H1 (cell line): ENCODE results near the gene NAMPT. TPM values are rescaled to one million over a fixed set of nuclear protein-coding genes. Genes with fewer than 3 reads are reported as not detected.

Source experiments
- CTCF ChIA-PET: fragments of 300-600 bp; sonication (Branson Sonifier 250); formaldehyde crosslinking; loops from one replicate; lab custom pipeline; 2021; ENCODE audit not compliant: partially characterized antibody; lab: Charles Lee
- POLR2A ChIA-PET: fragments of 300-600 bp; sonication (Branson Sonifier 250); formaldehyde crosslinking; loops from one replicate; lab custom pipeline; 2021; ENCODE audit warnings: inconsistent platforms; ENCODE audit not compliant: partially characterized antibody; lab: Charles Lee
- DNase-seq, 2 experiments: peaks; one replicate each; pipeline versions ENCODE4 v3.0.0 to v3.0.0-alpha.2; 2010 to 2022; ENCODE audit warnings: low spot score in 2 of 2, low read depth in 1 of 2, mixed read lengths in 1 of 2
- FAIRE-seq: peaks from 2 replicates; lab custom pipeline; 2011; peaks lifted over from hg19 to GRCh38; lab: Jason Lieb, UNC
- H2AFZ ChIP-seq: 2 replicates; pipeline ENCODE4 v1.8.1; 2012; ENCODE audit warnings: low read length, inconsistent platforms
- H2AK5ac ChIP-seq: 2 replicates; pipeline ENCODE4 v1.6.1; 2013; ENCODE audit warnings: low read depth, low read length
- H2BK120ac ChIP-seq: replicated peaks from 2 replicates; pipeline ENCODE3; 2013; ENCODE audit warnings: low read depth, low read length, inconsistent platforms
- H2BK12ac ChIP-seq: 2 replicates; pipeline ENCODE4 v1.6.1; 2013; ENCODE audit warnings: low read depth, low read length
- H2BK15ac ChIP-seq: 2 replicates; pipeline ENCODE4 v1.6.1; 2013; ENCODE audit warnings: low read length
- H2BK20ac ChIP-seq: 2 replicates; pipeline ENCODE4 v1.6.1; 2013; ENCODE audit warnings: low read length
- H2BK5ac ChIP-seq: 2 replicates; pipeline ENCODE4 v1.6.1; 2013; ENCODE audit warnings: low read depth, low read length
- H3K14ac ChIP-seq: 2 replicates; pipeline ENCODE4 v1.6.1; 2013; ENCODE audit warnings: inconsistent platforms; ENCODE audit not compliant: insufficient read length
- H3K18ac ChIP-seq: 2 replicates; pipeline ENCODE4 v1.6.1; 2013; ENCODE audit warnings: low read length; ENCODE audit errors: extremely low read depth
- H3K23ac ChIP-seq: 2 replicates; pipeline ENCODE4 v1.6.1; 2013; ENCODE audit warnings: inconsistent platforms; ENCODE audit not compliant: insufficient read length
- H3K23me2 ChIP-seq: 2 replicates; pipeline ENCODE4 v1.6.1; 2013; ENCODE audit warnings: low read depth, low read length
- H3K27ac ChIP-seq: 2 replicates; pipeline ENCODE4 v1.6.1; 2011; ENCODE audit warnings: low read depth, low read length, inconsistent platforms
- H3K27me3 ChIP-seq, 4 experiments: replicated peaks in 1 of 4; 1 replicate in 1 of 4; 2 replicates in 3 of 4; pipeline versions ENCODE4 v1.6.1 to v1.8.1; 2011 to 2013; ENCODE audit warnings: low read length in 3 of 4, mild to moderate bottlenecking in 3 of 4, inconsistent platforms in 2 of 4, mixed read lengths in 2 of 4, moderate library complexity in 1 of 4; ENCODE audit not compliant: control insufficient read depth in 3 of 4, insufficient read depth in 3 of 4; ENCODE audit errors: extremely low read depth in 1 of 4
- H3K36me3 ChIP-seq, 4 experiments: 2 replicates each; pipeline versions ENCODE4 v1.6.1 to v1.8.1; 2011 to 2013; ENCODE audit warnings: mild to moderate bottlenecking in 4 of 4, low read length in 3 of 4, moderate library complexity in 2 of 4, control low read depth in 1 of 4, inconsistent platforms in 1 of 4; ENCODE audit not compliant: insufficient read depth in 4 of 4, control insufficient read depth in 2 of 4
- H3K4ac ChIP-seq: replicated peaks from 2 replicates; pipeline ENCODE3; 2013; ENCODE audit warnings: low read length, low read depth, mixed read lengths, inconsistent platforms; ENCODE audit not compliant: insufficient read length
- H3K4me1 ChIP-seq, 4 experiments: replicated peaks in 1 of 4; 1 replicate in 1 of 4; 2 replicates in 3 of 4; pipeline versions ENCODE4 v1.6.1 to v1.8.1; 2011 to 2013; ENCODE audit warnings: low read length in 3 of 4, inconsistent platforms in 2 of 4, mixed read lengths in 1 of 4; ENCODE audit not compliant: insufficient read depth in 4 of 4, control insufficient read depth in 3 of 4
- H3K4me2 ChIP-seq, 2 experiments: 2 replicates each; pipeline versions ENCODE4 v1.6.1 to v1.8.1; 2011 to 2013; ENCODE audit warnings: low read depth in 2 of 2, low read length in 2 of 2, control low read depth in 1 of 2, inconsistent platforms in 1 of 2, mild to moderate bottlenecking in 1 of 2; ENCODE audit not compliant: insufficient read depth in 1 of 2
- H3K4me3 ChIP-seq, 4 experiments: fragments of 200-600, 300-600 bp in 1 of 4; sonication (generic), shearing (Covaris generic), sonication (Bioruptor Twin) in 1 of 4; 2 replicates each; pipeline versions ENCODE4 v1.5.1 to v1.8.1; 2011 to 2016; ENCODE audit warnings: low read length in 4 of 4, low read depth in 3 of 4, control low read depth in 2 of 4, inconsistent platforms in 2 of 4, mild to moderate bottlenecking in 2 of 4, mixed read lengths in 1 of 4, moderate library complexity in 1 of 4; ENCODE audit not compliant: insufficient read depth in 2 of 4; ENCODE audit errors: extremely low read depth in 1 of 4
- H3K56ac ChIP-seq: replicated peaks from 2 replicates; pipeline ENCODE3; 2013; ENCODE audit warnings: low read depth, mild to moderate bottlenecking, mixed read lengths, low read length, inconsistent platforms; ENCODE audit not compliant: insufficient read length
- H3K79me1 ChIP-seq: 2 replicates; pipeline ENCODE4 v1.6.1; 2013; ENCODE audit warnings: low read depth, low read length, control low read depth
- H3K79me2 ChIP-seq, 2 experiments: 2 replicates each; pipeline versions ENCODE4 v1.6.1 to v1.8.1; 2012 to 2013; ENCODE audit warnings: low read length in 2 of 2, mild to moderate bottlenecking in 2 of 2, inconsistent platforms in 1 of 2; ENCODE audit not compliant: insufficient read depth in 2 of 2, control insufficient read depth in 1 of 2
- H3K9ac ChIP-seq, 4 experiments: replicated peaks in 1 of 4; 1 replicate in 1 of 4; 2 replicates in 3 of 4; pipeline versions ENCODE4 v1.6.1 to v1.8.1; 2011 to 2013; ENCODE audit warnings: low read depth in 3 of 4, low read length in 3 of 4, control low read depth in 2 of 4, mild to moderate bottlenecking in 2 of 4, moderate library complexity in 2 of 4, inconsistent platforms in 1 of 4; ENCODE audit errors: extremely low read depth in 1 of 4
- H3K9me3 ChIP-seq, 2 experiments: 2 replicates each; pipeline versions ENCODE4 v1.6.1 to v1.8.1; 2012 to 2013; ENCODE audit warnings: mild to moderate bottlenecking in 2 of 2, moderate library complexity in 2 of 2, control low read depth in 1 of 2, inconsistent platforms in 1 of 2, low read depth in 1 of 2, low read length in 1 of 2, mixed read lengths in 1 of 2; ENCODE audit not compliant: insufficient read depth in 2 of 2
- H4K20me1 ChIP-seq, 2 experiments: replicated peaks in 1 of 2; 2 replicates each; pipeline versions ENCODE3 to v1.8.1; 2011 to 2013; ENCODE audit warnings: inconsistent platforms in 2 of 2, low read length in 2 of 2, mild to moderate bottlenecking in 1 of 2; ENCODE audit not compliant: insufficient read depth in 2 of 2, control insufficient read depth in 1 of 2
- H4K5ac ChIP-seq: 2 replicates; pipeline ENCODE4 v1.6.1; 2013; ENCODE audit warnings: low read length, low read depth, mixed read lengths, inconsistent platforms; ENCODE audit not compliant: insufficient read length
- H4K8ac ChIP-seq: 2 replicates; pipeline ENCODE4 v1.8.0; 2013; ENCODE audit warnings: mild to moderate bottlenecking, moderate library complexity, low read length, inconsistent platforms; ENCODE audit not compliant: insufficient read depth; ENCODE audit errors: extremely low read depth
- H4K91ac ChIP-seq: replicated peaks from 2 replicates; pipeline ENCODE3; 2013; ENCODE audit warnings: low read length, mixed read lengths, inconsistent platforms; ENCODE audit not compliant: insufficient read length
- BCL11A ChIP-seq, 2 experiments: IDR thresholded peaks; one replicate each; pipeline ENCODE4 v1.6.1; 2011; ENCODE audit warnings: low read depth in 2 of 2, low read length in 2 of 2, mild to moderate bottlenecking in 2 of 2
- CEBPB ChIP-seq: IDR thresholded peaks from 2 replicates; pipeline ENCODE4 v1.6.1; 2012; ENCODE audit warnings: low read depth, low read length
- CHD1 ChIP-seq: IDR thresholded peaks from 2 replicates; pipeline ENCODE4 v1.6.1; 2012; ENCODE audit warnings: low read depth, low read length, improper control_type of control experiment
- GABPA ChIP-seq: IDR thresholded peaks from 2 replicates; pipeline ENCODE4 v1.6.1; 2011; ENCODE audit warnings: mild to moderate bottlenecking, low read length, moderate library complexity, borderline replicate concordance; ENCODE audit not compliant: insufficient read depth
- KDM1A ChIP-seq: fragments of 200-600, 300-600 bp; sonication (generic); IDR thresholded peaks from 2 replicates; pipeline ENCODE4 v1.7.1; 2016; ENCODE audit warnings: mild to moderate bottlenecking, low read length, borderline replicate concordance
- POU5F1 ChIP-seq: IDR thresholded peaks from 2 replicates; pipeline ENCODE4 v1.6.1; 2011; ENCODE audit warnings: low read depth, mild to moderate bottlenecking, low read length, moderate library complexity
- SIRT6 ChIP-seq: IDR thresholded peaks from one replicate; pipeline ENCODE4 v1.7.1; 2012; ENCODE audit warnings: low read length, inconsistent platforms
- SIX5 ChIP-seq: IDR thresholded peaks from 2 replicates; pipeline ENCODE4 v1.6.1; 2011; ENCODE audit warnings: mild to moderate bottlenecking, low read depth, low read length
- SP4 ChIP-seq: IDR thresholded peaks from 2 replicates; pipeline ENCODE4 v1.6.1; 2012; ENCODE audit warnings: low read length, inconsistent platforms
- WGBS, 2 experiments: shearing (Covaris generic) in 1 of 2; methylation state at CpG; one replicate each; pipeline versions ENCODE4 v1.1.6 to v1.1.7; 2013 to 2015; ENCODE audit warnings: low lambda C conversion rate in 2 of 2, mixed read lengths in 2 of 2, inconsistent platforms in 1 of 2, low coverage in 1 of 2, missing lambda C conversion rate in 1 of 2; ENCODE audit not compliant: insufficient replicate concordance in 2 of 2, insufficient coverage in 1 of 2, insufficient read length in 1 of 2; ENCODE audit errors: extremely low coverage in 1 of 2, missing lambda C conversion rate in 1 of 2; 5-methylcytosine and 5-hydroxymethylcytosine counted together
- polyA plus RNA-seq, 7 experiments: library from polyadenylated mRNA; depleted of rRNA in 3 of 7; stranded (reverse) in 5 of 7; unstranded in 2 of 7; fragments of >200 nt in 5 of 7; fragments of 200-250 nt in 2 of 7; gene quantifications; 1 replicate in 5 of 7; 2 replicates in 1 of 7; 4 replicates in 1 of 7; pipeline versions ENCODE4 v1.2.1 to v1.2.3, GENCODE V29; 2011 to 2013; ENCODE audit warnings: missing spikeins in 2 of 7, mixed read lengths in 2 of 7
- total RNA-seq: library from RNA; stranded (reverse); fragmentation: NEBNext Ultra II Directional; extraction: Animal tissue kit (Norgen Biotek cat#: 25700); gene quantifications from 2 replicates; pipeline ENCODE4 v1.2.1, GENCODE V29; 2021

Gene NAMPT
- total and polyA plus RNA-seq, 2 of the 8 experiments (the other 6 are each of a cell fraction or from before 2014, with no cell fraction given), result 15.4 to 95.9 TPM

DNA sequence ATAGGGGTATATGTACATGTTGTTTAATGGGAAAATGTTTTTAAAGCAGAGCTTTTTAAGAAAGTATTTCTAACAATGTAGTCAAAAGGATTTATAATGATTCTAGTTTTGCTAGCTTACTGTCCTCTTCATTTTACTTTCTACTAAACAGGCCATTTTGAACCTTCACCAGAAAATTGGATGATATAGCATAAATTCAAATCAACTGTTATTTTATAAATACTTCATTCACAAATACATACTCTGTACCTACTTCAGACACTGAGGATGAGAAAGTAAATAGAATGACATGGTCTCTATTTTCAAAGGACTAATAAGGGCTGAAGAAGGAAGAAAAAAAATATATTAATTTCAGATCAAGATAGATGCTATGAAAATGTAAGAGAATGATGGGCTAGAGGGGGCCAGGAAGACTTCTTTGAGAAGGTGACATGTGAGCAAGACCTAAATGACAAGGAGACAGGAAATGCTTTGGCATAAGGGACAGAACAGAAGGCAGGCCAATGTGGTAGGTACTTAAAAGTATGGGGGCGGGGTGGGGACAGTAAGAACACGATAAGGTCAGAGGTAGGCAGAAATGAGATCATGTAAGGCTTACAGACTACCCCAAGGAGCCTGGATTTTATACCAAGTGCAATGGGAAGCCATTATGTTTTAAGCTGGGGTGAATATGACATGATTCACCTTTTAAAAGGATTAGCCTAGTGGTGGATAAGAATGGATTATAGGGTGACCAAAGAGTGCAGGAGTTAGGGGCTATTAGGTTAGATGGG lies 5.2 kb downstream of the NAMPT start:
- no peak overlapping the region for H3K9ac ChIP-seq
- no peak overlapping the region for H3K27ac ChIP-seq
- no peak overlapping the region for H3K56ac ChIP-seq
- H2BK120ac ChIP-seq, result no peak overlapping the region
- H3K36me3 ChIP-seq, result peaks cover 0 to 16% (median 6%) of the 10 kb centered on the region in 4 experiments; a peak in 2 of 8 replicates
- H3K4me2 ChIP-seq, result no peak overlapping the region
- TF ChIP-seq POU5F1 (no peak), BCL11A (IDR thresholded peaks at IDR 0.05; ENCODE audit: low read depth in 2 of 2, low read length in 2 of 2) (no peak), KDM1A (no peak), GABPA (no peak), SP4 (no peak), CEBPB (no peak), CHD1 (no peak), SIX5 (no peak), SIRT6 (no peak)
- ChIA-PET CTCF (interaction anchor here (1.0 to 1.3 kb wide), 4 partner anchors 9 to 103 kb away, joined by 3 to 6 read pairs (median 4); no protein-coding TSS in a partner anchor), POLR2A (interaction anchor here (1.0 kb wide), 1 partner anchor 31 kb away, joined by 3 read pairs; no protein-coding TSS in a partner anchor)
- no peak for DNase-seq
- WGBS, 2 experiments, result 89% methylated on average over 2 of the region's 2 CpGs; no CpG with 5 or more reads in 1 of the 2 experiments
- no peak overlapping the region for H4K91ac ChIP-seq
- H3K23ac ChIP-seq, result no peak overlapping the region
- no peaks in the 10 kb centered on the region for H3K27me3 ChIP-seq
- no peak overlapping the region for H2AFZ ChIP-seq
- H3K4me3 ChIP-seq, result no peak overlapping the region
- peaks cover 10 to 82% of the 10 kb centered on the region in 2 experiments; a peak in 3 of 4 replicates for H3K79me2 ChIP-seq
- no peak overlapping the region for H4K8ac ChIP-seq
- no peaks in the 10 kb centered on the region; a peak in 1 of 7 replicates for H3K4me1 ChIP-seq
- H2BK15ac ChIP-seq, result no peak overlapping the region
- H2BK5ac ChIP-seq, result no peak overlapping the region
- H3K14ac ChIP-seq, result no peak overlapping the region
- no peak overlapping the region for H2BK12ac ChIP-seq
- H4K20me1 ChIP-seq, result peaks cover 0 to 6% of the 10 kb centered on the region in 2 experiments
- H3K79me1 ChIP-seq, result no peaks in the 10 kb centered on the region; the same call in 1 of the 2 replicates
- no peak overlapping the region for H2BK20ac ChIP-seq
- no peak overlapping the region for H4K5ac ChIP-seq
- H3K9me3 ChIP-seq, result no peaks in the 10 kb centered on the region
- no peak overlapping the region for H3K4ac ChIP-seq
- FAIRE-seq, result no peak
- H3K18ac ChIP-seq, result no peak overlapping the region
- H3K23me2 ChIP-seq, result peaks cover 3% of the 10 kb centered on the region; the same call in 1 of the 2 replicates
- H2AK5ac ChIP-seq, result no peak overlapping the region
